GM18507 (cell line): ENCODE results near the gene ZNF285.
"Not testable (repeated sequence)": the region's sequence is repeated elsewhere in the genome, so short reads cannot be mapped to it uniquely, and the experiment has no call there.

Experiments used
- DNase-seq: peaks from one replicate; pipeline ENCODE4 v3.0.0; 2011; ENCODE audit warnings: low read depth; ENCODE audit not compliant: insufficient read length; ENCODE audit errors: extremely low spot score
- FAIRE-seq: peaks from 2 replicates; lab custom pipeline; 2011; peaks lifted over from hg19 to GRCh38; lab: Jason Lieb, UNC

The ZNF285 gene

GRCh38 chr19:44401139-44402115 lies at the start of gene ZNF285:
TSS of gene ZNF285 (minus strand) at chr19:44401608. CDS start at chr19:44397213, 4,395 bp downstream.
- peak; percentile 12 for DNase-seq
- no peak for FAIRE-seq

GRCh38 chr19:44447916-44448674 lies 46.7 kb upstream of the ZNF285 start, which contains the start of gene ZNF229:
TSS of gene ZNF229 (minus strand) at chr19:44448472. CDS start at chr19:44442847, 5,625 bp downstream.
- DNase-seq (no peak), FAIRE-seq (no peak)

GRCh38 chr19:44438441-44438840 lies 37.0 kb upstream of the ZNF285 start:
- DNase-seq (no peak), FAIRE-seq (no peak)

GRCh38 chr19:44435441-44435840 lies 34.0 kb upstream of the ZNF285 start:
- FAIRE-seq (no peak), DNase-seq (no peak)

- DNase-seq (no peak), FAIRE-seq (no peak)
Measured at GRCh38 chr19:44430956-44431355, 29.5 kb upstream of the ZNF285 start.

- not testable (repeated sequence) for DNase-seq
Measured at GRCh38 chr19:44415553-44415952, 14.1 kb upstream of the ZNF285 start.

GRCh38 chr19:44389268-44389667 lies 12.1 kb downstream of the ZNF285 start:
- FAIRE-seq, DNase-seq: not testable (repeated sequence)

More at GRCh38 chr19:44415553-44415952, 14.1 kb upstream of the ZNF285 start:
- not testable (repeated sequence) for FAIRE-seq

- FAIRE-seq (no peak), DNase-seq (no peak)
Measured at GRCh38 chr19:44374789-44375188, 26.6 kb downstream of the ZNF285 start.

- DNase-seq: no peak
- FAIRE-seq: no peak
Measured at GRCh38 chr19:44371815-44372480, 29.5 kb downstream of the ZNF285 start.

GRCh38 chr19:44367024-44367423 lies 34.4 kb downstream of the ZNF285 start:
- no peak for DNase-seq

GRCh38 chr19:44356383-44357111 lies 44.9 kb downstream of the ZNF285 start, which contains the start of gene ZNF112:
TSS of gene ZNF112 (minus strand) at chr19:44356680. CDS start at chr19:44340539, 16,141 bp downstream.
- DNase-seq (no peak), FAIRE-seq (no peak)

More at GRCh38 chr19:44367024-44367423, 34.4 kb downstream of the ZNF285 start:
- no peak for FAIRE-seq

- DNase-seq (no peak), FAIRE-seq (no peak)
Measured at GRCh38 chr19:44346556-44346955, 54.9 kb downstream of the ZNF285 start.

GRCh38 chr19:44345959-44346358 lies 55.4 kb downstream of the ZNF285 start:
- DNase-seq: no peak
- FAIRE-seq: no peak

- no peak for FAIRE-seq
- DNase-seq: no peak
Measured at GRCh38 chr19:44344255-44344654, 57.2 kb downstream of the ZNF285 start.

GRCh38 chr19:44341794-44342193 lies 59.6 kb downstream of the ZNF285 start:
- FAIRE-seq: no peak
- DNase-seq: no peak

GRCh38 chr19:44334639-44335038 lies 66.8 kb downstream of the ZNF285 start:
- not testable (repeated sequence) for FAIRE-seq, DNase-seq
